Mesenchymal stem cell (in vitro differentiated cells and primary cell): ENCODE results near the gene ZNF440.

Experiments used
- DNase-seq: peaks from one replicate; pipeline ENCODE4 v3.0.0-alpha.2; 2013
- H2AFZ ChIP-seq: one replicate; pipeline ENCODE4 v1.6.1; 2013; ENCODE audit warnings: low read depth, mild to moderate bottlenecking, control low read depth, inconsistent platforms, low read length, moderate library complexity
- H2AK5ac ChIP-seq: 2 replicates; pipeline ENCODE4 v1.6.1; 2013; ENCODE audit warnings: low read length, moderate library complexity, mild to moderate bottlenecking, inconsistent platforms; ENCODE audit not compliant: severe bottlenecking
- H2BK120ac ChIP-seq: one replicate; pipeline ENCODE4 v1.6.1; 2013; ENCODE audit warnings: low read depth, mild to moderate bottlenecking, inconsistent platforms, low read length, moderate library complexity
- H2BK12ac ChIP-seq, 2 experiments: one replicate each; pipeline ENCODE4 v1.6.1; 2013; ENCODE audit warnings: inconsistent platforms in 2 of 2, low read length in 2 of 2, mild to moderate bottlenecking in 2 of 2, moderate library complexity in 2 of 2, control low read depth in 1 of 2
- H2BK15ac ChIP-seq: one replicate; pipeline ENCODE4 v1.6.1; 2013; ENCODE audit warnings: mild to moderate bottlenecking, low read depth, inconsistent platforms; ENCODE audit not compliant: poor library complexity, severe bottlenecking
- H2BK5ac ChIP-seq: 2 replicates; pipeline ENCODE4 v1.6.1; 2013; ENCODE audit warnings: low read depth, mild to moderate bottlenecking, low read length, control low read depth, inconsistent platforms; ENCODE audit not compliant: poor library complexity, severe bottlenecking
- H3K14ac ChIP-seq, 2 experiments: one replicate each; pipeline ENCODE4 v1.6.1; 2013; ENCODE audit warnings: inconsistent platforms in 2 of 2, low read length in 2 of 2, control low read depth in 1 of 2, mild to moderate bottlenecking in 1 of 2, moderate library complexity in 1 of 2
- H3K18ac ChIP-seq, 2 experiments: one replicate each; pipeline ENCODE4 v1.6.1; 2013; ENCODE audit warnings: inconsistent platforms in 2 of 2, low read length in 2 of 2, control low read depth in 1 of 2, low read depth in 1 of 2, mild to moderate bottlenecking in 1 of 2
- H3K23ac ChIP-seq, 2 experiments: one replicate each; pipeline ENCODE4 v1.6.1; 2013; ENCODE audit warnings: inconsistent platforms in 2 of 2, low read length in 2 of 2, mild to moderate bottlenecking in 2 of 2, moderate library complexity in 2 of 2, control low read depth in 1 of 2
- H3K27ac ChIP-seq: 2 replicates; pipeline ENCODE4 v1.5.1; 2013; ENCODE audit warnings: mild to moderate bottlenecking, moderate library complexity, low read length, control low read depth, inconsistent platforms; ENCODE audit not compliant: poor library complexity, severe bottlenecking
- H3K27me3 ChIP-seq, 2 experiments: 2 replicates each; pipeline versions ENCODE4 v1.6.1 to v1.7.0; 2013; ENCODE audit warnings: low read length in 2 of 2, mild to moderate bottlenecking in 2 of 2, moderate library complexity in 2 of 2, control low read depth in 1 of 2, inconsistent platforms in 1 of 2; ENCODE audit not compliant: control insufficient read depth in 1 of 2, insufficient read depth in 1 of 2
- H3K36me3 ChIP-seq, 2 experiments: 2 replicates each; pipeline versions ENCODE4 v1.6.1 to v1.7.0; 2013; ENCODE audit warnings: low read length in 2 of 2, control low read depth in 1 of 2, inconsistent platforms in 1 of 2, low read depth in 1 of 2, mild to moderate bottlenecking in 1 of 2; ENCODE audit not compliant: insufficient read depth in 2 of 2, control insufficient read depth in 1 of 2
- H3K4ac ChIP-seq, 2 experiments: one replicate each; pipeline ENCODE4 v1.6.1; 2013; ENCODE audit warnings: inconsistent platforms in 2 of 2, low read length in 2 of 2, mild to moderate bottlenecking in 2 of 2, moderate library complexity in 2 of 2, control low read depth in 1 of 2, low read depth in 1 of 2
- H3K4me1 ChIP-seq: 2 replicates; pipeline ENCODE4 v1.6.1; 2013; ENCODE audit warnings: low read depth, low read length, control low read depth; ENCODE audit not compliant: control insufficient read depth, insufficient read depth
- H3K4me2 ChIP-seq: 2 replicates; pipeline ENCODE4 v1.6.1; 2013; ENCODE audit warnings: low read length, mild to moderate bottlenecking, inconsistent platforms; ENCODE audit not compliant: poor library complexity, severe bottlenecking
- H3K4me3 ChIP-seq, 2 experiments: 2 replicates each; pipeline versions ENCODE4 v1.5.1 to v1.7.0; 2013; ENCODE audit warnings: low read length in 2 of 2, mild to moderate bottlenecking in 2 of 2, control low read depth in 1 of 2, low read depth in 1 of 2; ENCODE audit not compliant: insufficient read depth in 1 of 2
- H3K79me1 ChIP-seq: replicated peaks from 2 replicates; pipeline ENCODE4 v1.6.1; 2013; ENCODE audit warnings: mild to moderate bottlenecking, control low read depth, low read length, inconsistent platforms; ENCODE audit not compliant: poor library complexity, severe bottlenecking
- H3K9ac ChIP-seq: 2 replicates; pipeline ENCODE4 v1.7.0; 2013; ENCODE audit warnings: mild to moderate bottlenecking, low read length, moderate library complexity
- H3K9me3 ChIP-seq: 2 replicates; pipeline ENCODE4 v1.7.0; 2013; ENCODE audit warnings: mild to moderate bottlenecking, low read length; ENCODE audit not compliant: control insufficient read depth
- H4K8ac ChIP-seq: one replicate; pipeline ENCODE4 v1.6.1; 2013; ENCODE audit warnings: inconsistent platforms, mild to moderate bottlenecking, low read length, moderate library complexity
- H4K91ac ChIP-seq: one replicate; pipeline ENCODE4 v1.6.1; 2013; ENCODE audit warnings: mild to moderate bottlenecking, low read length, inconsistent platforms
- WGBS: methylation state at CpG from one replicate; pipeline ENCODE4 v1.1.7; 2013; ENCODE audit warnings: mixed read lengths; 5-methylcytosine and 5-hydroxymethylcytosine counted together

Gene ZNF440

DNA sequence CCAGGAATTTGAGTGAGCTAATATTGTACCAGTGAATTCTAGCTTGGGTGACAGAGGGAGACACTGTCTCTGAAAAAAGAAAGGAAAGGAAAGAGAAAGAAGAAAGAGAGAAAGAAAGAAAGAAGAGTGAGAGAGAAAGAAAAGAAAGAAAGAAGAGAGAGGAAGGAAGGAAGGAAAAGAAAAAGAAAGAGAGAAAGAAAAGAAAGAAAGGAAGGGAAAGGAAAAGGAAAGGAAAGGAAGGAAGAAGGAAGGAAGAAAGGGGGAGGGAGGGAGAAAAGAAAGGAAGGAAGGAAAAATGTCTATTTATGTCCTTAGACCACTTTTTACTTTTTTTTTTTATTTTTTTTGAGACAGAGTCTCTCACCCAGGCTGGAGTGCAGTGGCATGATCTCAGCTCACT is 21.1 kb upstream of the ZNF440 start:
- H2AFZ ChIP-seq: no peak overlapping the region
- no peak overlapping the region for H2BK12ac ChIP-seq
- no peak overlapping the region for H3K4me3 ChIP-seq
- H2BK15ac ChIP-seq: no peak overlapping the region
- no peak overlapping the region for H3K27ac ChIP-seq
- H3K4me2 ChIP-seq: no peak overlapping the region
- no peak overlapping the region for H2AK5ac ChIP-seq
- H3K27me3 ChIP-seq: no peaks in the 10 kb centered on the region
- no peaks in the 10 kb centered on the region for H3K79me1 ChIP-seq
- H2BK5ac ChIP-seq: no peak overlapping the region
- no peak overlapping the region for H3K4ac ChIP-seq
- H3K18ac ChIP-seq: no peak overlapping the region
- DNase-seq: no peak
- H3K9ac ChIP-seq: no peak overlapping the region
- no peak overlapping the region for H2BK120ac ChIP-seq
- peaks cover 8% of the 10 kb centered on the region for H3K4me1 ChIP-seq
- H3K36me3 ChIP-seq: no peaks in the 10 kb centered on the region
- no peak overlapping the region for H3K23ac ChIP-seq
- no peak overlapping the region for H3K14ac ChIP-seq
- peaks cover 40% of the 10 kb centered on the region for H3K9me3 ChIP-seq
- H4K91ac ChIP-seq: no peak overlapping the region
- H4K8ac ChIP-seq: no peak overlapping the region

DNA sequence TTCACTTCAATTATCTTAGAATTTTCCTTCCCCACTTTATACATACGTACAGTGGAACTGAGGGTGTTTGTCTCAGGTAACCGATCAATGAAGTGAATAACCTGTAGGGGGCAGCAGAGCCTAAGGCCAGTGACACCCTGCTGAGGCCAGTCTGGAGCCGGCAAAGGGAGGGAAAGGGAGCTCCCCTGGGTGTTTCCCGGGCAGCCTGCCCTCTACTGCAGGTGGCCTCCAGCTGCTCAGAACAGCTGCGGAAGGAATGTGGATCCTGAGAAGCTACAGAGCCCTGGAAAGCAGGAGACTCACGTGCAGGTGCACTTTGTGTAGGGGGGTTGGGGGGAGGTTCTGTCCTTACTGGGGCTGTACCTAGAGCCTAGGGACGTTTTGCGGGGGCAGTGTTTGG is 16.6 kb upstream of the ZNF440 start:
- no peak overlapping the region for H3K27ac ChIP-seq
- peaks cover 10% of the 10 kb centered on the region for H3K4me1 ChIP-seq
- H3K14ac ChIP-seq: no peak overlapping the region
- H2BK5ac ChIP-seq: no peak overlapping the region
- H3K23ac ChIP-seq: no peak overlapping the region
- H3K4me2 ChIP-seq: peak overlapping the region; percentile 3
- H4K8ac ChIP-seq: no peak overlapping the region
- no peak overlapping the region for H3K4ac ChIP-seq
- H2AK5ac ChIP-seq: no peak overlapping the region
- H3K36me3 ChIP-seq: no peaks in the 10 kb centered on the region
- WGBS: 14% methylated on average over 8 of the region's 8 CpGs
- H3K9ac ChIP-seq: no peak overlapping the region
- no peak overlapping the region for H2BK12ac ChIP-seq
- peaks cover 5% of the 10 kb centered on the region for H3K79me1 ChIP-seq
- no peak overlapping the region for H3K18ac ChIP-seq
- H4K91ac ChIP-seq: no peak overlapping the region
- peak; percentile 83 for DNase-seq
- no peak overlapping the region for H2BK15ac ChIP-seq
- H2BK120ac ChIP-seq: no peak overlapping the region
- peaks cover 15% of the 10 kb centered on the region for H3K9me3 ChIP-seq
- H3K4me3 ChIP-seq: peak overlapping the region in 1 of 2 experiments; percentile 81
- H3K27me3 ChIP-seq: no peaks in the 10 kb centered on the region
- H2AFZ ChIP-seq: peak overlapping the region; percentile 31

DNA sequence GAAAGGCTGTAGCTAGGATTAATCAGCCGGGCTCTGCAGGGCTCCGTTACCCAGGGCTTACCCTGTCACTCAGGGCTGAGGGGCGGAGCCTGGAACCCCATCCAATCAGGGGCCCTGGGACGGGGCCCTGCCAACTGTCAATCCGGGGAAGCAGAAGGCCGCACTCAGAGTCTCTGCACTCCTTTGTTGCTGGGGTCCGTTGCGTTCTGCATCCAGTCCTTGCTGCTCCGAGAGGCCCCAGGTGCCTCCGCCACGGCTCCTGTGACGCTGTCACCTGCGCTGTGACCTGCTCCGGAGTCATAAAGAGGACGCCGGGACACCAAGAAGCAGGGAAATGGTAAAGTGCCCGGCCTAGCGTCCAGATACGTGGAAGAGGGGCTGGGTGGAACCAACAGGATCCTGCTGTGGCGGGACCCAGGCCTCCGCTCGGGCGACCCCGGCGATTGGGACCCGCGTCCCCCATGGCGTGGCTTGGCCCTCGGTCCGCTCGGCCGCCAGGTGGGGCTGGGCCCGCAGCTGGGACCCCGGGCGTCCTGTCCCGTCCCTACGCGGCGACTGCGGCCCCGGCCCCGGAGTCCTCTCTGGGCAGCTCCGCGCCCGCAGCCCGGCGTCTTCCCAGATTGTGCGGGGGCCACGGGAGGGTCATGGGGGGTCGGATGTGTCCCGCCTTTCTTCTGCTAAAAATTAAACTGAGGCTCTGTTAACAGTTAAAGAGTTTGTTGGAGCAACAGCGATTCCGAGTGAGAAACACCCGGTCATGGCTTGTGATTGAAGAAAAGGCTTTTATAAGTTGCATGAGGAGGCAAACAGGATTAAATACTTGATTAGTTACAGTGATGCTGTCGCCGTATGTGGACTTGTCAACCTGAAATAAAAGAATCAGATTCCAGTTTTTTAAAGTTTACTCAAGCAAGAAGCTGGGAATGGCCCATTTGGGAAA is 15.4 kb upstream of the ZNF440 start, which contains the start of gene ZNF491:
TSS of gene ZNF491 (plus strand) at position 133 of the 940 bp plus-strand sequence. CDS start 7,431 bp downstream, outside the sequence.
- WGBS: 2% methylated on average over 56 of the region's 56 CpGs
- Histone ChIP-seq H4K8ac (peak within 1 kb of the TSS; percentile 76), H2AFZ (peak within 1 kb of the TSS; percentile 74), H3K4ac (no peak within 1 kb of the TSS), H2BK15ac (no peak within 1 kb of the TSS), H2BK5ac (no peak within 1 kb of the TSS), H4K91ac (no peak within 1 kb of the TSS), H3K4me2 (peak within 1 kb of the TSS; percentile 78), H3K4me3 (peak within 1 kb of the TSS; percentile 67 to 81), H3K4me1 (peaks cover 10% of the 10 kb centered on the region), H3K9ac (peak within 1 kb of the TSS; percentile 89), H2BK12ac (no peak within 1 kb of the TSS), H3K14ac (peak within 1 kb of the TSS in 1 of 2 experiments; percentile 45), H3K27ac (peak within 1 kb of the TSS; percentile 74), H2AK5ac (no peak within 1 kb of the TSS), H3K79me1 (peaks cover 6% of the 10 kb centered on the region), H3K36me3 (no peaks in the 10 kb centered on the region), H3K18ac (peak within 1 kb of the TSS; percentile 14 to 79), H3K27me3 (no peaks in the 10 kb centered on the region), H2BK120ac (no peak within 1 kb of the TSS), H3K9me3 (peaks cover 21% of the 10 kb centered on the region), H3K23ac (no peak within 1 kb of the TSS)
- peak; percentile 92 for DNase-seq

DNA sequence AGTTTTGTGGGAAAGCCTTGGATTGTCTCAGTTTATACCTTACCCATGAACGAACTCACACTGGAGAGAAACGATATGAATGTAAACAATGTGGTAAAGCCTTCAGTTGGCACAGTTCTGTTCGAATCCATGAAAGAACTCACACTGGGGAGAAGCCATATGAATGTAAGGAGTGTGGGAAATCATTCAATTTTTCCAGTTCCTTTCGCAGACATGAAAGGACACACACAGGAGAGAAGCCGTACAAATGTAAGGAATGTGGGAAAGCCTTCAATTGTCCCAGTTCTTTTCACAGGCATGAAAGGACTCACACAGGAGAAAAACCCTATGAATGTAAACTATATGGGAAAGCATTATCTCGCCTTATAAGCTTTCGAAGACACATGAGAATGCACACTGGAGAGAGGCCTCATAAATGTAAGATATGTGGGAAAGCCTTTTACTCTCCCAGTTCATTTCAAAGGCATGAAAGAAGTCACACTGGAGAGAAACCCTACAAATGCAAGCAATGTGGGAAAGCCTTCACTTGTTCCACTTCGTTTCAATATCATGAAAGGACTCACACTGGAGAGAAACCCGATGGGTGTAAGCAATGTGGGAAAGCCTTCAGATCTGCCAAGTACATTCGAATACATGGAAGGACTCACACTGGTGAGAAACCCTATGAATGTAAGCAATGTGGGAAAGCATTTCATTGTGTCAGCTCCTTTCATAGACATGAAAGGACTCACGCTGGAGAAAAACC is 7.5 kb upstream of the ZNF440 start:
- H3K79me1 ChIP-seq: peaks cover 2% of the 10 kb centered on the region
- H2BK12ac ChIP-seq: no peak overlapping the region
- no peak overlapping the region for H2BK120ac ChIP-seq
- H2BK15ac ChIP-seq: no peak overlapping the region
- no peak overlapping the region for H3K23ac ChIP-seq
- H2BK5ac ChIP-seq: no peak overlapping the region
- no peak overlapping the region for H4K91ac ChIP-seq
- no peak overlapping the region for H4K8ac ChIP-seq
- no peak for DNase-seq
- H3K4me3 ChIP-seq: peak overlapping the region in 1 of 2 experiments; percentile 51
- peaks cover 6 to 17% of the 10 kb centered on the region in 2 experiments for H3K36me3 ChIP-seq
- H3K4me2 ChIP-seq: no peak overlapping the region
- H3K9ac ChIP-seq: no peak overlapping the region
- H3K4me1 ChIP-seq: no peaks in the 10 kb centered on the region
- no peak overlapping the region for H3K18ac ChIP-seq
- no peak overlapping the region for H2AFZ ChIP-seq
- H3K27ac ChIP-seq: no peak overlapping the region
- 94% methylated on average over 10 of the region's 11 CpGs for WGBS
- H3K9me3 ChIP-seq: peaks cover 79% of the 10 kb centered on the region
- H3K4ac ChIP-seq: no peak overlapping the region
- H3K27me3 ChIP-seq: no peaks in the 10 kb centered on the region
- no peak overlapping the region for H3K14ac ChIP-seq
- H2AK5ac ChIP-seq: no peak overlapping the region
